GM23338 (cell line): ENCODE measurements around the gene ADAM11. TPM values are rescaled to one million over a fixed set of nuclear protein-coding genes. Genes with fewer than 3 reads are reported as not detected.
A peak's percentile ranks its signal among the peaks of the same experiment; 100 is the strongest.

ENCODE experiments used
- ATAC-seq: fragments of 200-7000 bp; cut with Tn5 transposase; 3 replicates; pipeline ENCODE4 v1.9.1; 2020
- DNase-seq: peaks from one replicate; pipeline ENCODE4 v3.0.0-alpha.2; 2015; ENCODE audit warnings: low spot score
- H2AFZ ChIP-seq: fragments of 200-600 bp; sonication (generic); 2 replicates; pipeline ENCODE4 v1.8.0; 2016; ENCODE audit warnings: antibody characterized with exemption, mild to moderate bottlenecking, moderate library complexity
- H3F3A ChIP-seq: fragments of 200-600 bp; sonication (generic); replicated peaks from 2 replicates; pipeline ENCODE4 v1.8.0; 2017; ENCODE audit warnings: antibody characterized with exemption, mixed run types, low read depth
- H3K27ac ChIP-seq: fragments of 200-600 bp; sonication (generic); 2 replicates; pipeline ENCODE4 v1.6.1; 2016; ENCODE audit warnings: low read depth
- H3K27me3 ChIP-seq: fragments of 200-600 bp; sonication (generic); 2 replicates; pipeline ENCODE4 v1.8.0; 2016; ENCODE audit warnings: mild to moderate bottlenecking, mixed run types, moderate library complexity; ENCODE audit not compliant: insufficient read depth
- H3K36me3 ChIP-seq: fragments of 200-600 bp; sonication (generic); 2 replicates; pipeline ENCODE4 v1.8.0; 2016; ENCODE audit warnings: mild to moderate bottlenecking; ENCODE audit not compliant: insufficient read depth
- H3K4me1 ChIP-seq: fragments of 200-600 bp; sonication (generic); 2 replicates; pipeline ENCODE4 v1.8.0; 2016; ENCODE audit warnings: mild to moderate bottlenecking, moderate library complexity; ENCODE audit not compliant: insufficient read depth
- H3K4me2 ChIP-seq: fragments of 200-600 bp; sonication (generic); 2 replicates; pipeline ENCODE4 v1.7.1; 2017; ENCODE audit warnings: mixed run types
- H3K4me3 ChIP-seq: fragments of 200-600 bp; sonication (generic); 2 replicates; pipeline ENCODE4 v1.6.1; 2016; ENCODE audit warnings: mixed run types
- H3K79me2 ChIP-seq: fragments of 200-600 bp; sonication (generic); replicated peaks from 2 replicates; pipeline ENCODE4 v1.8.0; 2017; ENCODE audit warnings: mild to moderate bottlenecking; ENCODE audit not compliant: insufficient read depth
- H3K9me2 ChIP-seq: fragments of 200-600 bp; sonication (generic); 2 replicates; pipeline ENCODE4 v1.8.0; 2017; ENCODE audit not compliant: insufficient read depth
- H4K20me1 ChIP-seq: fragments of 200-600 bp; sonication (generic); replicated peaks from 2 replicates; pipeline ENCODE4 v1.8.0; 2017; ENCODE audit warnings: mild to moderate bottlenecking; ENCODE audit not compliant: insufficient read depth
- H3K27ac Mint-ChIP-seq: 2 replicates; pipeline ENCODE4 v1.8.0; 2020; ENCODE audit warnings: inconsistent platforms, mild to moderate bottlenecking, moderate library complexity, mixed read lengths
- H3K27me3 Mint-ChIP-seq: 3 replicates; pipeline ENCODE4 v1.8.0; 2022; ENCODE audit warnings: low read depth, mild to moderate bottlenecking, moderate library complexity, mixed read lengths, inconsistent platforms; ENCODE audit not compliant: insufficient read depth, poor library complexity
- H3K36me3 Mint-ChIP-seq: 3 replicates; pipeline ENCODE4 v1.8.0; 2021; ENCODE audit warnings: low read depth, mild to moderate bottlenecking, inconsistent platforms, moderate library complexity, mixed read lengths
- H3K4me1 Mint-ChIP-seq: 3 replicates; pipeline ENCODE4 v1.8.0; 2020; ENCODE audit warnings: mild to moderate bottlenecking, inconsistent platforms, mixed read lengths
- H3K4me3 Mint-ChIP-seq: 3 replicates; pipeline ENCODE4 v1.8.0; 2021; ENCODE audit warnings: moderate library complexity, mild to moderate bottlenecking, inconsistent platforms, mixed read lengths
- H3K9me3 Mint-ChIP-seq: 3 replicates; pipeline ENCODE4 v1.8.0; 2020; ENCODE audit warnings: moderate library complexity, mild to moderate bottlenecking, inconsistent platforms, mixed read lengths
- NANOG ChIP-seq: IDR thresholded peaks from 2 replicates; pipeline ENCODE4 v1.6.1; 2016; ENCODE audit warnings: antibody characterized with exemption, borderline replicate concordance
- POLR2AphosphoS5 ChIP-seq: IDR thresholded peaks from 2 replicates; pipeline ENCODE4 v1.6.1; 2016; ENCODE audit warnings: antibody characterized with exemption, low read depth
- polyA plus RNA-seq: library from polyadenylated mRNA; unstranded; fragments of >200 nt; fragmentation: Nextera tagmentation; extraction: Ambion mirVana; gene quantifications from 2 replicates; pipeline ENCODE4 v1.2.1, GENCODE V29; 2016
- total RNA-seq: library from RNA; depleted of rRNA; stranded (reverse); fragments of >200 nt; shearing (Covaris generic); gene quantifications from 2 replicates; pipeline ENCODE4 v1.2.3, GENCODE V29; 2014
- TF ChIP-seq, protein P1 (sequence below): IDR thresholded peaks from 2 replicates; pipeline ENCODE4 v1.6.1; 2016; ENCODE audit warnings: antibody characterized with exemption
- TF ChIP-seq, protein P2 (sequence below), 2 experiments: fragments of 200-600 bp in 1 of 2; sonication (generic) in 1 of 2; conservative IDR thresholded peaks; 2 replicates each; pipeline versions ENCODE4 v1.5.1 to v1.6.1; 2016 to 2017; ENCODE audit warnings: antibody characterized with exemption in 2 of 2, low read depth in 2 of 2, mild to moderate bottlenecking in 2 of 2, moderate library complexity in 1 of 2
- TF ChIP-seq, protein P3 (sequence below): fragments of 250-450 bp; sonication (Bioruptor Pico); IDR thresholded peaks from 2 replicates; pipeline ENCODE4 v1.5.0; 2020; ENCODE audit warnings: mild to moderate bottlenecking, moderate library complexity

ADAM11 gene
- total and polyA plus RNA-seq, 2 experiments from 2014 or later: 0.55 to 4.7 TPM

DNA sequence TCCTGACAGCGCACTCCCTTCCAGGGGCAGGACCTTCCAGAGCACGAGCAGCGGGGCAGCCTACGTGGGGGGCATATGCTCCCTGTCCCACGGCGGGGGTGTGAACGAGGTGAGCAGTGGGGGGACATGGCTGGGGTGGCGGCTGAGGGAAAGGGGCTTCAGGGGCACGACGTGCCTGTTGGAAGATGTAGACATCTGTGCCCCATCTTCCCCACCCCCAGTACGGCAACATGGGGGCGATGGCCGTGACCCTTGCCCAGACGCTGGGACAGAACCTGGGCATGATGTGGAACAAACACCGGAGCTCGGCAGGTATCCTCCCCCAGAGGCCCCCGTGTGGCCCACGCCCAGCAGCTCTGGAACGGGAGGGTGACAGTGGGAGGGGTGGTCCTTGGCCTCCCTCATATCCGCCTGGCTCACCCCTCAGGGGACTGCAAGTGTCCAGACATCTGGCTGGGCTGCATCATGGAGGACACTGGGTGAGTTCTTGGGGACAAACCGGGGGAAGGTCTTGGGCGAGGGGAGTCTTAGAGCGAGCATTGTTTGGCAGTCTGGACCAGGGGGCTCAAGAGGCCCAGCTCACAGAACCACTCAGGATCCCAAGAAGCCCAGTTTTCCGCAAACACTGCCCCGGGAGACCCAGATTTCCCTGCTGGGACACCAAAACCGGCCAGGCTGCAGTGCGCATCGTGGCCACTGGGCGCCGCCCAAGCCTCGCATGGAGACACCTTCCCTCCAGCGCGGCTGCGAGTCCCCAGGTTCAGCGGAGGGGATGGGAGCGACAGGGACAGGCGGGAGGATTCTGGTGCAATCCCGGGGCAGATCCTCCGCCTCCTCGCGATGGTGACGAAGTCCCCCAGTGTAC, 15.7 kb downstream of the ADAM11 start:
- peak; percentile 96 for DNase-seq
- Histone ChIP-seq H2AFZ (peak overlapping the region; percentile 96), H4K20me1 (0 out of 2 replicates have a peak, but pooled peaks cover 5% of the 10 kb centered on the region), H3K27ac (no peak overlapping the region), H3K36me3 (no peaks in the 10 kb centered on the region), H3F3A (no peaks in the 10 kb centered on the region), H3K27me3 (peaks cover 12% of the 10 kb centered on the region), H3K79me2 (no peaks in the 10 kb centered on the region), H3K4me2 (peak overlapping the region; percentile 99), H3K9me2 (no peaks in the 10 kb centered on the region), H3K4me1 (peaks cover 6% of the 10 kb centered on the region; the same call in 1 of the 2 replicates), H3K4me3 (peak overlapping the region; percentile 92)
- H3K36me3 Mint-ChIP-seq: no peaks in the 10 kb centered on the region
- peaks cover 37% of the 10 kb centered on the region for H3K27me3 Mint-ChIP-seq
- H3K4me3 Mint-ChIP-seq: peak overlapping the region; percentile 81
- H3K4me1 Mint-ChIP-seq: peaks cover 4% of the 10 kb centered on the region
- TF ChIP-seq, protein P1, sequence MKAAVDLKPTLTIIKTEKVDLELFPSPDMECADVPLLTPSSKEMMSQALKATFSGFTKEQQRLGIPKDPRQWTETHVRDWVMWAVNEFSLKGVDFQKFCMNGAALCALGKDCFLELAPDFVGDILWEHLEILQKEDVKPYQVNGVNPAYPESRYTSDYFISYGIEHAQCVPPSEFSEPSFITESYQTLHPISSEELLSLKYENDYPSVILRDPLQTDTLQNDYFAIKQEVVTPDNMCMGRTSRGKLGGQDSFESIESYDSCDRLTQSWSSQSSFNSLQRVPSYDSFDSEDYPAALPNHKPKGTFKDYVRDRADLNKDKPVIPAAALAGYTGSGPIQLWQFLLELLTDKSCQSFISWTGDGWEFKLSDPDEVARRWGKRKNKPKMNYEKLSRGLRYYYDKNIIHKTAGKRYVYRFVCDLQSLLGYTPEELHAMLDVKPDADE: no peak
- TF ChIP-seq, protein P2, sequence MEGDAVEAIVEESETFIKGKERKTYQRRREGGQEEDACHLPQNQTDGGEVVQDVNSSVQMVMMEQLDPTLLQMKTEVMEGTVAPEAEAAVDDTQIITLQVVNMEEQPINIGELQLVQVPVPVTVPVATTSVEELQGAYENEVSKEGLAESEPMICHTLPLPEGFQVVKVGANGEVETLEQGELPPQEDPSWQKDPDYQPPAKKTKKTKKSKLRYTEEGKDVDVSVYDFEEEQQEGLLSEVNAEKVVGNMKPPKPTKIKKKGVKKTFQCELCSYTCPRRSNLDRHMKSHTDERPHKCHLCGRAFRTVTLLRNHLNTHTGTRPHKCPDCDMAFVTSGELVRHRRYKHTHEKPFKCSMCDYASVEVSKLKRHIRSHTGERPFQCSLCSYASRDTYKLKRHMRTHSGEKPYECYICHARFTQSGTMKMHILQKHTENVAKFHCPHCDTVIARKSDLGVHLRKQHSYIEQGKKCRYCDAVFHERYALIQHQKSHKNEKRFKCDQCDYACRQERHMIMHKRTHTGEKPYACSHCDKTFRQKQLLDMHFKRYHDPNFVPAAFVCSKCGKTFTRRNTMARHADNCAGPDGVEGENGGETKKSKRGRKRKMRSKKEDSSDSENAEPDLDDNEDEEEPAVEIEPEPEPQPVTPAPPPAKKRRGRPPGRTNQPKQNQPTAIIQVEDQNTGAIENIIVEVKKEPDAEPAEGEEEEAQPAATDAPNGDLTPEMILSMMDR (conservative IDR thresholded peaks at IDR 0.05; ENCODE audit: low read depth in 2 of 2): peak; percentile 83 to 99
- no peak overlapping the region for H3K27ac Mint-ChIP-seq
- peak; percentile 57 for ATAC-seq
- no peaks in the 10 kb centered on the region for H3K9me3 Mint-ChIP-seq

DNA sequence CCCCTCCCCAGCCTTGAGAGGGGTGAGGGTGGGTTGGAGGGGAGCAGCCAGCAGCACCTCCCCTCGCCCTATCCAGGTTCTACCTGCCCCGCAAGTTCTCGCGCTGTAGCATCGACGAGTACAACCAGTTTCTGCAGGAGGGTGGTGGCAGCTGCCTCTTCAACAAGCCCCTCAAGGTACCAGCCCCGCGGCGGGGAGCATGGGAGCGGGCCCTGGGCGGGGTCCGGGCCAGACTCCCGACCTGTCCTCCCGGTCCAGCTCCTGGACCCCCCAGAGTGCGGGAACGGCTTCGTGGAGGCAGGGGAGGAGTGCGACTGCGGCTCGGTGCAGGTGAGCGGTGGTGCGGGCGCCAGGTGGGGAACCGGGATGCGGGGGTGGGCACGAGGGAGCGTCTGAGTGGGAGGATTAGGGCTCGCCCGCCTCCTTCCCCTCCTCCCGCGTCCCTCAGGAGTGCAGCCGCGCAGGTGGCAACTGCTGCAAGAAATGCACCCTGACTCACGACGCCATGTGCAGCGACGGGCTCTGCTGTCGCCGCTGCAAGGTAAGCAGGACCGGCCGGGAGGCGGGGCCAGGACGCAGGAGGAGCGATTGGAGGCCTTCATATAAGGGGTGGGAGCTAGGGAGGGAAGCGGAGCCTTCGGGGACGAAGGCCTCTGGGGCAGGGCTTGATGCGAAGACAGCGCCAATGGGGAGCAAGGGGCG, 16.5 kb downstream of the ADAM11 start:
- Histone ChIP-seq H3F3A (no peaks in the 10 kb centered on the region), H2AFZ (peak overlapping the region; percentile 96), H3K27ac (no peak overlapping the region), H3K36me3 (no peaks in the 10 kb centered on the region), H4K20me1 (0 out of 2 replicates have a peak, but pooled peaks cover 5% of the 10 kb centered on the region), H3K4me3 (peak overlapping the region; percentile 92), H3K4me2 (peak overlapping the region; percentile 99), H3K79me2 (no peaks in the 10 kb centered on the region), H3K27me3 (peaks cover 12% of the 10 kb centered on the region), H3K9me2 (no peaks in the 10 kb centered on the region), H3K4me1 (peaks cover 6% of the 10 kb centered on the region; the same call in 1 of the 2 replicates)
- Mint-ChIP-seq H3K4me1 (peaks cover 9% of the 10 kb centered on the region), H3K36me3 (no peaks in the 10 kb centered on the region), H3K9me3 (no peaks in the 10 kb centered on the region), H3K4me3 (peak overlapping the region; percentile 81), H3K27me3 (peaks cover 38% of the 10 kb centered on the region), H3K27ac (no peak overlapping the region)
- ATAC-seq (peak; percentile 87), DNase-seq (peak; percentile 99)
- TF ChIP-seq, protein P3, sequence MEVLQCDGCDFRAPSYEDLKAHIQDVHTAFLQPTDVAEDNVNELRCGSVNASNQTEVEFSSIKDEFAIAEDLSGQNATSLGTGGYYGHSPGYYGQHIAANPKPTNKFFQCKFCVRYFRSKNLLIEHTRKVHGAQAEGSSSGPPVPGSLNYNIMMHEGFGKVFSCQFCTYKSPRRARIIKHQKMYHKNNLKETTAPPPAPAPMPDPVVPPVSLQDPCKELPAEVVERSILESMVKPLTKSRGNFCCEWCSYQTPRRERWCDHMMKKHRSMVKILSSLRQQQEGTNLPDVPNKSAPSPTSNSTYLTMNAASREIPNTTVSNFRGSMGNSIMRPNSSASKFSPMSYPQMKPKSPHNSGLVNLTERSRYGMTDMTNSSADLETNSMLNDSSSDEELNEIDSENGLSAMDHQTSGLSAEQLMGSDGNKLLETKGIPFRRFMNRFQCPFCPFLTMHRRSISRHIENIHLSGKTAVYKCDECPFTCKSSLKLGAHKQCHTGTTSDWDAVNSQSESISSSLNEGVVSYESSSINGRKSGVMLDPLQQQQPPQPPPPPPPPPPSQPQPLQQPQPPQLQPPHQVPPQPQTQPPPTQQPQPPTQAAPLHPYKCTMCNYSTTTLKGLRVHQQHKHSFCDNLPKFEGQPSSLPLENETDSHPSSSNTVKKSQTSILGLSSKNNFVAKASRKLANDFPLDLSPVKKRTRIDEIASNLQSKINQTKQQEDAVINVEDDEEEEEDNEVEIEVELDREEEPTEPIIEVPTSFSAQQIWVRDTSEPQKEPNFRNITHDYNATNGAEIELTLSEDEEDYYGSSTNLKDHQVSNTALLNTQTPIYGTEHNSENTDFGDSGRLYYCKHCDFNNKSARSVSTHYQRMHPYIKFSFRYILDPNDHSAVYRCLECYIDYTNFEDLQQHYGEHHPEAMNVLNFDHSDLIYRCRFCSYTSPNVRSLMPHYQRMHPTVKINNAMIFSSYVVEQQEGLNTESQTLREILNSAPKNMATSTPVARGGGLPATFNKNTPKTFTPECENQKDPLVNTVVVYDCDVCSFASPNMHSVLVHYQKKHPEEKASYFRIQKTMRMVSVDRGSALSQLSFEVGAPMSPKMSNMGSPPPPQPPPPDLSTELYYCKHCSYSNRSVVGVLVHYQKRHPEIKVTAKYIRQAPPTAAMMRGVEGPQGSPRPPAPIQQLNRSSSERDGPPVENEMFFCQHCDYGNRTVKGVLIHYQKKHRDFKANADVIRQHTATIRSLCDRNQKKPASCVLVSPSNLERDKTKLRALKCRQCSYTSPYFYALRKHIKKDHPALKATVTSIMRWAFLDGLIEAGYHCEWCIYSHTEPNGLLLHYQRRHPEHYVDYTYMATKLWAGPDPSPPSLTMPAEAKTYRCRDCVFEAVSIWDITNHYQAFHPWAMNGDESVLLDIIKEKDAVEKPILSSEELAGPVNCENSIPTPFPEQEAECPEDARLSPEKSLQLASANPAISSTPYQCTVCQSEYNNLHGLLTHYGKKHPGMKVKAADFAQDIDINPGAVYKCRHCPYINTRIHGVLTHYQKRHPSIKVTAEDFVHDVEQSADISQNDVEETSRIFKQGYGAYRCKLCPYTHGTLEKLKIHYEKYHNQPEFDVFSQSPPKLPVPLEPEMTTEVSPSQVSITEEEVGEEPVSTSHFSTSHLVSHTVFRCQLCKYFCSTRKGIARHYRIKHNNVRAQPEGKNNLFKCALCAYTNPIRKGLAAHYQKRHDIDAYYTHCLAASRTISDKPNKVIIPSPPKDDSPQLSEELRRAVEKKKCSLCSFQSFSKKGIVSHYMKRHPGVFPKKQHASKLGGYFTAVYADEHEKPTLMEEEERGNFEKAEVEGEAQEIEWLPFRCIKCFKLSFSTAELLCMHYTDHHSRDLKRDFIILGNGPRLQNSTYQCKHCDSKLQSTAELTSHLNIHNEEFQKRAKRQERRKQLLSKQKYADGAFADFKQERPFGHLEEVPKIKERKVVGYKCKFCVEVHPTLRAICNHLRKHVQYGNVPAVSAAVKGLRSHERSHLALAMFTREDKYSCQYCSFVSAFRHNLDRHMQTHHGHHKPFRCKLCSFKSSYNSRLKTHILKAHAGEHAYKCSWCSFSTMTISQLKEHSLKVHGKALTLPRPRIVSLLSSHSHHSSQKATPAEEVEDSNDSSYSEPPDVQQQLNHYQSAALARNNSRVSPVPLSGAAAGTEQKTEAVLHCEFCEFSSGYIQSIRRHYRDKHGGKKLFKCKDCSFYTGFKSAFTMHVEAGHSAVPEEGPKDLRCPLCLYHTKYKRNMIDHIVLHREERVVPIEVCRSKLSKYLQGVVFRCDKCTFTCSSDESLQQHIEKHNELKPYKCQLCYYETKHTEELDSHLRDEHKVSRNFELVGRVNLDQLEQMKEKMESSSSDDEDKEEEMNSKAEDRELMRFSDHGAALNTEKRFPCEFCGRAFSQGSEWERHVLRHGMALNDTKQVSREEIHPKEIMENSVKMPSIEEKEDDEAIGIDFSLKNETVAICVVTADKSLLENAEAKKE: no peak
- TF ChIP-seq NANOG (no peak), POLR2AphosphoS5 (peak; percentile 96)
